Measurements from ENCODE around the gene ZNF385C.

- TF ChIP-seq, protein P1, sequence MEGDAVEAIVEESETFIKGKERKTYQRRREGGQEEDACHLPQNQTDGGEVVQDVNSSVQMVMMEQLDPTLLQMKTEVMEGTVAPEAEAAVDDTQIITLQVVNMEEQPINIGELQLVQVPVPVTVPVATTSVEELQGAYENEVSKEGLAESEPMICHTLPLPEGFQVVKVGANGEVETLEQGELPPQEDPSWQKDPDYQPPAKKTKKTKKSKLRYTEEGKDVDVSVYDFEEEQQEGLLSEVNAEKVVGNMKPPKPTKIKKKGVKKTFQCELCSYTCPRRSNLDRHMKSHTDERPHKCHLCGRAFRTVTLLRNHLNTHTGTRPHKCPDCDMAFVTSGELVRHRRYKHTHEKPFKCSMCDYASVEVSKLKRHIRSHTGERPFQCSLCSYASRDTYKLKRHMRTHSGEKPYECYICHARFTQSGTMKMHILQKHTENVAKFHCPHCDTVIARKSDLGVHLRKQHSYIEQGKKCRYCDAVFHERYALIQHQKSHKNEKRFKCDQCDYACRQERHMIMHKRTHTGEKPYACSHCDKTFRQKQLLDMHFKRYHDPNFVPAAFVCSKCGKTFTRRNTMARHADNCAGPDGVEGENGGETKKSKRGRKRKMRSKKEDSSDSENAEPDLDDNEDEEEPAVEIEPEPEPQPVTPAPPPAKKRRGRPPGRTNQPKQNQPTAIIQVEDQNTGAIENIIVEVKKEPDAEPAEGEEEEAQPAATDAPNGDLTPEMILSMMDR (IDR thresholded peaks at IDR 0.05), result no peak
- TF ChIP-seq POLR2A (IDR thresholded peaks at IDR 0.05), result no peak
Observed at GRCh38 chr17:42077755-42078154, 20.5 kb downstream of the ZNF385C start.

All from body of pancreas (tissue), 4 donors.